ENCODE data around the gene TBC1D22A. TPM values are rescaled to one million over a fixed set of nuclear protein-coding genes. Genes with fewer than 3 reads are reported as not detected.

Gene TBC1D22A
- polyA plus RNA-seq, 1 of the 3 experiments (the other 2 are of a cell fraction): 16.5 TPM

DNA sequence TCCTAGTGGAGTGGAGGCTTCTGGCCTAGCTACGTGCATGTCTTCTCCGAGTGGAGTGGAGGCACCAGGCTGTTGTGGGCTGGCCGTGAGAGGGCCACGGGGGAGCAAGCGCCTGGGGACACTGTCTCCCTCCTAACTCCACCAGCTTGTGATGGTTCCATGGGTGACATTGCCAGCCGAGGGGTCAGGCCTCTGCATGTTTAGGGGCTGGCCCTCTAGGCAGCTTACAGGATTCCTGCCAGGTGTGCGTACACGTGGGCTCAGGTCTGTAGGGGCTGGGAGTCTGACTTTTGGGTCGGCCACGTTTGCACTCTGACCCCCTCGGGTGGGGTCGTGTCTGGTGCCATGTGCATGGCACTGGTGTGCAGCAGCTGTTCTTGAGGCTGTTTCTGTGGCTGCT, 31.6 kb downstream of the TBC1D22A start:
- no peaks in the 10 kb centered on the region for H3K27me3 ChIP-seq (ENCODE audit: insufficient read depth)
- no peaks in the 10 kb centered on the region for H3F3A ChIP-seq (replicated peaks; ENCODE audit: insufficient read depth)
- H3K4me2 ChIP-seq: no peak overlapping the region
- TF ChIP-seq RXRA (IDR thresholded peaks at IDR 0.05; ENCODE audit: borderline replicate concordance, low read depth): no peak
- TF ChIP-seq ELF1 (IDR thresholded peaks at IDR 0.05): no peak
- no peak for TF ChIP-seq MXI1 (IDR thresholded peaks at IDR 0.05; ENCODE audit: low read depth, low read length)
- TF ChIP-seq, protein P1, sequence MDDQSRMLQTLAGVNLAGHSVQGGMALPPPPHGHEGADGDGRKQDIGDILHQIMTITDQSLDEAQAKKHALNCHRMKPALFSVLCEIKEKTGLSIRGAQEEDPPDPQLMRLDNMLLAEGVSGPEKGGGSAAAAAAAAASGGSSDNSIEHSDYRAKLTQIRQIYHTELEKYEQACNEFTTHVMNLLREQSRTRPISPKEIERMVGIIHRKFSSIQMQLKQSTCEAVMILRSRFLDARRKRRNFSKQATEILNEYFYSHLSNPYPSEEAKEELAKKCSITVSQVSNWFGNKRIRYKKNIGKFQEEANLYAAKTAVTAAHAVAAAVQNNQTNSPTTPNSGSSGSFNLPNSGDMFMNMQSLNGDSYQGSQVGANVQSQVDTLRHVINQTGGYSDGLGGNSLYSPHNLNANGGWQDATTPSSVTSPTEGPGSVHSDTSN (IDR thresholded peaks at IDR 0.05): no peak
- TF ChIP-seq IRF3 (IDR thresholded peaks at IDR 0.05; ENCODE audit: low read depth, low read length): no peak
- TF ChIP-seq USF1 (IDR thresholded peaks at IDR 0.05; ENCODE audit: borderline replicate concordance, low read depth): no peak
- no peak for TF ChIP-seq CHD2 (IDR thresholded peaks at IDR 0.05; ENCODE audit: low read length, partially characterized antibody)
- no peak for TF ChIP-seq FOXM1 (IDR thresholded peaks at IDR 0.05; ENCODE audit: low read depth)
- no peak for TF ChIP-seq SMC3 (IDR thresholded peaks at IDR 0.05; ENCODE audit: low read depth, low read length)
- TF ChIP-seq USF2 (IDR thresholded peaks at IDR 0.05; ENCODE audit: borderline replicate concordance, low read depth, low read length): no peak
- TF ChIP-seq EZH2phosphoT487 (IDR thresholded peaks at IDR 0.05; ENCODE audit: borderline replicate concordance, low read depth): no peak
- TF ChIP-seq YY1 (IDR thresholded peaks at IDR 0.05; ENCODE audit: low read depth): no peak
- TF ChIP-seq NRF1 (IDR thresholded peaks at IDR 0.05; ENCODE audit: low read depth, low read length): no peak
- no peak for TF ChIP-seq JUND (IDR thresholded peaks at IDR 0.05)
- no peak for TF ChIP-seq RCOR1 (IDR thresholded peaks at IDR 0.05; ENCODE audit: low read length)
- no peak for TF ChIP-seq RAD21 (IDR thresholded peaks at IDR 0.05; ENCODE audit: low read length)
- TF ChIP-seq POLR2AphosphoS5 (IDR thresholded peaks at IDR 0.05; ENCODE audit: low read depth, low read length): no peak
- 0 out of 2 replicates have a peak, but pooled peaks cover 11% of the 10 kb centered on the region for H4K20me1 ChIP-seq (ENCODE audit: insufficient read depth)
- peaks cover 25% of the 10 kb centered on the region; the same call in 1 of the 2 replicates for H3K79me2 ChIP-seq (ENCODE audit: insufficient read depth)
- peaks cover 0 to 3% of the 10 kb centered on the region in 2 experiments; a peak in 1 of 4 replicates for H3K4me1 ChIP-seq (ENCODE audit: control insufficient read depth in 1 of 2, insufficient read depth in 2 of 2, low read depth in 1 of 2, low read length in 1 of 2)
- H3K4me3 ChIP-seq (ENCODE audit: low read depth in 2 of 2, low read length in 1 of 2): no peak overlapping the region
- ChIA-PET CTCF (interaction anchor here (1.0 to 2.5 kb wide), 2 partner anchors 10 to 231 kb away, joined by 3 to 13 read pairs; no protein-coding TSS in a partner anchor), POLR2A (no interaction called here)
- DNase-seq: no peak
- H3K9ac ChIP-seq: no peak overlapping the region
- no peaks in the 10 kb centered on the region for H3K9me2 ChIP-seq
- no peaks in the 10 kb centered on the region for H3K9me3 ChIP-seq
- 100% methylated on average over 2 of the region's 12 CpGs for WGBS (ENCODE audit: low lambda C conversion rate)
- H3K36me3 ChIP-seq (replicated peaks in 1 of 2; ENCODE audit: control insufficient read depth in 1 of 2, insufficient read depth in 2 of 2, low read length in 1 of 2): peaks cover 2 to 14% of the 10 kb centered on the region in 2 experiments
- H2AFZ ChIP-seq (ENCODE audit: low read depth): no peak overlapping the region
- no peak overlapping the region for H3K27ac ChIP-seq (ENCODE audit: low read depth in 2 of 2, low read length in 1 of 2)
